Neutrophil (primary cell): ENCODE measurements around the gene TCEAL8.

Source experiments
- H3K27ac ChIP-seq: fragments of 200-600 bp; sonication (generic); 2 replicates; pipeline ENCODE4 v1.5.1; 2016; ENCODE audit warnings: mild to moderate bottlenecking, moderate library complexity
- H3K27me3 ChIP-seq: fragments of 200-600 bp; sonication (generic); 2 replicates; pipeline ENCODE4 v1.6.0; 2016; ENCODE audit warnings: mild to moderate bottlenecking
- H3K36me3 ChIP-seq: fragments of 200-600 bp; sonication (generic); 2 replicates; pipeline ENCODE4 v1.5.1; 2017
- H3K4me1 ChIP-seq, 2 experiments: fragments of 200-600 bp in 1 of 2; sonication (generic) in 1 of 2; 1 replicate in 1 of 2; 2 replicates in 1 of 2; pipeline versions ENCODE4 v1.5.1 to v1.6.1; 2013 to 2016; ENCODE audit warnings: low read depth in 1 of 2, low read length in 1 of 2, mild to moderate bottlenecking in 1 of 2, moderate library complexity in 1 of 2; ENCODE audit not compliant: control insufficient read depth in 1 of 2, insufficient read depth in 1 of 2
- H3K4me3 ChIP-seq, 2 experiments: fragments of 200-600 bp in 1 of 2; sonication (generic) in 1 of 2; 1 replicate in 1 of 2; 2 replicates in 1 of 2; pipeline ENCODE4 v1.5.1; 2013 to 2016; ENCODE audit warnings: low read depth in 1 of 2, low read length in 1 of 2, mild to moderate bottlenecking in 1 of 2, moderate library complexity in 1 of 2
- H3K9me3 ChIP-seq: fragments of 200-600 bp; sonication (generic); 2 replicates; pipeline ENCODE4 v1.5.1; 2016
- CTCF ChIP-seq: fragments of 200-600 bp; sonication (generic); IDR thresholded peaks from 2 replicates; pipeline ENCODE4 v1.5.1; 2016; ENCODE audit warnings: antibody characterized with exemption

Gene TCEAL8

DNA sequence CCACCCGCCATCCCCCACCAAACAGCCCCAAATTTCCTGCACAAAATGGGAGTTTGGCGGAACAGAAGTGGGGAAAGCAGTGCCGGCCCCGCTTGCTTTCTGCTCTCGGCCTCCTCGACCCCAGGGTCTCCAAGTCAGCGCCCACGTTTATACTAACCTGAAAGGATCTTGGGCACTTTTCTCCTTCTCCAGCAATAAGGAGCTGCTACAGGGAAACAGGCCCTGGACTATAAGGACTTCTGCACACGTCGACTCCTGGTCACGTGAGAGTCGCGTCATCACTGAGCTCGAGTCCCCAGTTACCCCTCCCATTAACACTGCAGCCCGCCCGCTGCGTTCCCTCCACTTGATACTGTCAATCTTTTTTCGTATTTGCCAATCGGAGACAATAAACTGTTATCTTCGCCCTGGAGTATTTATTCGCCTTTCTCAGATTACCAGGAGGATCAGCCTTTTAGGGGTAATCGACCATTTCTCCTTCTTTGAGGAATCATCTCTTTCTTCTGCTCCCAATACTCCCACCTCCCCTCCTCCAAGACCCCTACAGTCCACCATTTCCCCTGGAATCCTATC is at the start of gene TCEAL8:
TCEAL8 (minus strand) TSS at position 235 of the 573 bp plus-strand sequence. CDS start 1,176 bp downstream, outside the sequence.
- H3K4me1 ChIP-seq: peaks cover 0 to 15% of the 10 kb centered on the region in 2 experiments
- H3K36me3 ChIP-seq: no peaks in the 10 kb centered on the region
- no peak within 1 kb of the TSS for H3K27ac ChIP-seq
- no peak for TF ChIP-seq CTCF
- H3K4me3 ChIP-seq: peak within 1 kb of the TSS; percentile 56 to 62
- H3K9me3 ChIP-seq: no peaks in the 10 kb centered on the region
- no peaks in the 10 kb centered on the region for H3K27me3 ChIP-seq

DNA sequence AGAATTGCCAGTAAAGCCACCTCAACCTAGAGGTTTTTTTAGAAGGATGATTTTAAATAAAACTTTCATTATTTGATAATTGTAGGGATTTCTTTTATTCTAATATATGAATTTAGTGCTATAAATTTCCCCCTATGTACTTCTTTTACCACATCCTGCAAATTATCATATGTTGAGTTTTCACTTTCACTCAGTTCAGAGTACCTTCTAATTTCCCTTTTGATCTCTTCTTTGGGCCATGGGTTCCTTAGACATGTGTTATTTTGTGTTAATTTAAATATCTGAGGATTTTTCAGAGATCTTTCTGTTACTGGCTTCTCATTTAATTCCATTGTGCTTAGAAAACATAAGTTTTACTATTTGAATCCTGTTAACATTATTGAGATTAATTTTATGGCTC is 49.8 kb upstream of the TCEAL8 start:
- no peaks in the 10 kb centered on the region for H3K9me3 ChIP-seq
- no peak overlapping the region for H3K27ac ChIP-seq
- TF ChIP-seq CTCF: no peak
- H3K36me3 ChIP-seq: no peaks in the 10 kb centered on the region
- no peaks in the 10 kb centered on the region for H3K4me1 ChIP-seq
- H3K27me3 ChIP-seq: peaks cover 15% of the 10 kb centered on the region
- no peak overlapping the region for H3K4me3 ChIP-seq

DNA sequence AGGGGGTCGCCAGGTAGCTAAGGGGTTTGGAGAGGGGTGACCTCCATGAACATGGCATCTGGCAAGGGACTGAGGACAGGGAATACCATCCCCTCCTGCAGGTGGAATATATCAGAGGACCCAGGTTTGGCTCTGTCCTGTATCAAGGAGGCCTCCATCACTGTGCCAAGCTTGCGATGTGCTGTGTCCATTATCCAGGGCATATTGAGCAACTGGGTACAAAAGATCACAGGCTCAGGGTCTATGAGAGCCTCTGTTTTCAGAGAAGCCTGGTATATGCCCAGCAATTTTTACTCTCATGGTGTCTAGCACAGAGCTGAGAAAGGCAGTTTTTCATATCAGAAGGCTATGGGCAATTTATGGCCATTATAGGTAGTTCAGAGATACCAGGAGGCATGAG is 38.2 kb upstream of the TCEAL8 start:
- H3K36me3 ChIP-seq: no peaks in the 10 kb centered on the region
- TF ChIP-seq CTCF: no peak
- H3K4me1 ChIP-seq: no peaks in the 10 kb centered on the region
- H3K27ac ChIP-seq: no peak overlapping the region
- H3K4me3 ChIP-seq: no peak overlapping the region
- H3K27me3 ChIP-seq: no peaks in the 10 kb centered on the region
- no peaks in the 10 kb centered on the region for H3K9me3 ChIP-seq

DNA sequence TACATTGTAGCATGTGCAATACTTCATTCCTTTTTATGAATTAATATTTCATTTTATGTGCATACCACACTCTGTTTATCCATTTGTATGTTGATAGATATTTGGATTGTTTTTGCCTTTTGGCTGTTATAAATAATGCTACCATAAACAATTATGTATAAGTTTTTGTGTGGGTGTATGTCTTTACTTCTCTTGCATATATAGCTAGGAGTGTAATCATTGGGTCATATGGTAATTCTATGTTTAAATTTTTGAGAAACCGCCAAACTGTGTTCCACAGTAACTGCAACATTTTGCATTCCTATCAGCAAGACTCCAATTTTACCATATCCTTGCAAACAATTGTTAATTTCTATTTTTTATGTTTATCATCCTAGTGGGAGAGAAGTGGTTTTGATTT is 24.7 kb upstream of the TCEAL8 start:
- no peak for TF ChIP-seq CTCF
- Histone ChIP-seq H3K4me1 (no peaks in the 10 kb centered on the region), H3K27me3 (peaks cover 37% of the 10 kb centered on the region)

GRCh38 chrX:103276581-103277002 is 21.6 kb upstream of the TCEAL8 start, which contains the start of gene TCEAL5:
TCEAL5 (minus strand) TSS chrX:103276750; CDS start chrX:103274563, 2,187 bp downstream.
- no peaks in the 10 kb centered on the region for H3K36me3 ChIP-seq
- H3K27me3 ChIP-seq: peaks cover 40% of the 10 kb centered on the region
- H3K4me1 ChIP-seq: no peaks in the 10 kb centered on the region
- H3K4me3 ChIP-seq: no peak within 1 kb of the TSS
- no peaks in the 10 kb centered on the region for H3K9me3 ChIP-seq
- no peak for TF ChIP-seq CTCF
- no peak within 1 kb of the TSS for H3K27ac ChIP-seq

More for the DNA sequence above, 24.7 kb upstream of the TCEAL8 start:
- Histone ChIP-seq H3K36me3 (no peaks in the 10 kb centered on the region), H3K27ac (no peak overlapping the region), H3K4me3 (no peak overlapping the region), H3K9me3 (no peaks in the 10 kb centered on the region)
